Measurements from ENCODE around the gene STOX2.

The STOX2 gene, protein sequence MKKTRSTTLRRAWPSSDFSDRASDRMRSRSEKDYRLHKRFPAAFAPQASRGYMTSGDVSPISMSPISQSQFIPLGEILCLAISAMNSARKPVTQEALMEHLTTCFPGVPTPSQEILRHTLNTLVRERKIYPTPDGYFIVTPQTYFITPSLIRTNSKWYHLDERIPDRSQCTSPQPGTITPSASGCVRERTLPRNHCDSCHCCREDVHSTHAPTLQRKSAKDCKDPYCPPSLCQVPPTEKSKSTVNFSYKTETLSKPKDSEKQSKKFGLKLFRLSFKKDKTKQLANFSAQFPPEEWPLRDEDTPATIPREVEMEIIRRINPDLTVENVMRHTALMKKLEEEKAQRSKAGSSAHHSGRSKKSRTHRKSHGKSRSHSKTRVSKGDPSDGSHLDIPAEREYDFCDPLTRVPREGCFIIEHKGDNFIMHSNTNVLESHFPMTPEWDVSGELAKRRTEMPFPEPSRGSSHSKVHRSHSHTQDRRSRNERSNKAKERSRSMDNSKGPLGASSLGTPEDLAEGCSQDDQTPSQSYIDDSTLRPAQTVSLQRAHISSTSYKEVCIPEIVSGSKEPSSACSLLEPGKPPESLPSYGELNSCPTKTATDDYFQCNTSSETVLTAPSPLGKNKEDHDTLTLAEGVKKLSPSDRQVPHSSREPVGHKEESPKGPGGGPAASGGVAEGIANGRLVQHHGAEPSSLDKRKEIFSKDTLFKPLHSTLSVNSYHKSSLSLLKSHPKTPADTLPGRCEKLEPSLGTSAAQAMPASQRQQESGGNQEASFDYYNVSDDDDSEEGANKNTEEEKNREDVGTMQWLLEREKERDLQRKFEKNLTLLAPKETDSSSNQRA (N-terminal part only)

GRCh38 chr4:183905081-183905592 is at the start of gene STOX2:
Gene STOX2, plus strand, starts transcription at chr4:183905307. Its CDS starts 1,484 bp downstream, at chr4:183906791.
- DNase-seq (ENCODE audit: low spot score) = peak; percentile 92

DNA sequence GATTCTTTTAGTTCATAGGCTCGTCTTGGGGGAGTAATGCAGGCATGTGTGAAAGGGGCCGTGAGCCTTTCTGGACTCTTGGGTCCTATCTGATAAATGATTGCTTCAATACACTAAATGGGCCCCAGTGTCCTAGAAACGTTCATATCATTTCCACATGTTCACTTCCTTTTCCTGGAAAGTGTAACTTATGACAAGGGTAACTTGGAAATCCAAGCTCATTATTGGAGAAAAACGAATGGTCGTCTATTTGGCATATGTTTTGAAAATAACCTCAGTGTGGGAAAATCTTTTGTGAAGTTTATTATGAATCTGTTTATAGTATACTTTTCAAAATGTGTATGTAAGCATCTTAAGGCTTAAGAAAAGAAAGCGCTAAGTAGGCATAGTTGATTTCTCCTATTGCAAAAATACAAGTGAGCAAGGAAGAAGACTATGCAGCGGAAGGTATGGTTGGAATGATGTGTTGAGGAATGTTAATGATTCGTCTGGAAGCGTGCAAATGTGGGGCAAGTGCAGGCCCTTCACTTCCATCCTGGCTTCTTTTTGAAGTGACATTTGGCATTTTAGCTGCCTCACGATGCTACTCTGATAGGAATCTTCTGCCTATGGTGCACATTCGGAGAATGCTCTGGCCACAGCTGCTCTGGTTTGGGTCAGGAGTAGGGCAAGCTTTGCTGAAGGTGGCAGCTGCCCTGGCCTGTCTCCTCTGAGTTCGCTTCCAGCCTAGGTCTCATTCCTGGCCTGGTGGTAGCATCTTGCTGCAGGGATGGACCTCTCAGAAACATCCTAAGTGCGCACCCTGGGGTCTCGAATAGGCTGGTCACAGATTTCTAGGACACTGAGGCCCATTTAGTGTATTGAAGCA is 49.5 kb upstream of the STOX2 start:
- DNase-seq (ENCODE audit: low spot score) = no peak

GRCh38 chr4:183857040-183857439 is 48.1 kb upstream of the STOX2 start:
- DNase-seq (ENCODE audit: low spot score) = no peak

GRCh38 chr4:183858011-183858615 is 47.0 kb upstream of the STOX2 start:
- no peak for DNase-seq (ENCODE audit: low spot score)

- no peak for DNase-seq (ENCODE audit: low spot score)
Observed at GRCh38 chr4:183860119-183860518, 45.0 kb upstream of the STOX2 start.

- peak; percentile 51 for DNase-seq (ENCODE audit: low spot score)
Observed at GRCh38 chr4:183860731-183861130, 44.4 kb upstream of the STOX2 start.

GRCh38 chr4:183861426-183861825 is 43.7 kb upstream of the STOX2 start:
- no peak for DNase-seq (ENCODE audit: low spot score)

- DNase-seq (ENCODE audit: low spot score) = no peak
Observed at GRCh38 chr4:183863155-183863825, 41.8 kb upstream of the STOX2 start.

- DNase-seq (ENCODE audit: low spot score) = no peak
Observed at GRCh38 chr4:183867247-183867646, 37.9 kb upstream of the STOX2 start.

DNA sequence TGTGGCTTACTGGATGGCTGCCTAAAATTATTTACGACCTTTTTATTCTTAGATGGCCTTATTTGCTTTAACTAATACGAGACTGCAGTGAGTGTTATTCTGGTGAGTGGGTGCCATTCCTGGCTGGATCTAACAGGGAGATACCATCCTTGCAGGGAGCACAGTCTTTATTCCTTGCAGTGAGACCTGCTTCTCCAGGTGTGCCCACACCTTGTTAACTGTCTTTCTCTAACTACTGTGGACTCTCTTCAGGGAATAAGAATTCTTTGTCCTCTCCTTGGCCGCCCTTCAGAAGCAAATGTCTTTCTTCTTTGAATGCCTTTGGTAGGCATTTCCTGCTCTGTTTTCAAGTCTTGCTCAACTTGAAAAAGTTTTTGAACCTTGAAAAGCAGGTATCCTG is 34.1 kb upstream of the STOX2 start:
- DNase-seq (ENCODE audit: low spot score) = no peak

DNA sequence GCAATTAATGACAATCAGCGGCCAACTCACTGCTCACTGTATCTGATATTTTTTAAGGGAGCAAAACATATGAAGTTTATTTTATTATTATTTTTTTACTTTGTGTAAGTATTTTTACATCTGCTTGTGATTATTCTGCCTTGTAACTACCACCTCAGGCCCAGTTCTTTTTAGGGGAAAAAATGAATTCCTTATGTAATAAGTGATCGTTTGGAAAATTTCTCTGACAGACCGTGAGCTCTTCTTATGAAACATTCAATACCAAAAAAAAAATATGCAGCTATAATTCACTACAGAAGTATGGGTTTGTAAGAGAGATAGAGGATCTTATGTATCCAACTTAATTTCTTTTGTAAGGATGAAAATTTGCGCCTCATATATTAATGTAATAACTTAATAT is 33.5 kb upstream of the STOX2 start:
- no peak for DNase-seq (ENCODE audit: low spot score)

- peak; percentile 47 for DNase-seq (ENCODE audit: low spot score)
Observed at GRCh38 chr4:183872531-183872930, 32.6 kb upstream of the STOX2 start.

DNA sequence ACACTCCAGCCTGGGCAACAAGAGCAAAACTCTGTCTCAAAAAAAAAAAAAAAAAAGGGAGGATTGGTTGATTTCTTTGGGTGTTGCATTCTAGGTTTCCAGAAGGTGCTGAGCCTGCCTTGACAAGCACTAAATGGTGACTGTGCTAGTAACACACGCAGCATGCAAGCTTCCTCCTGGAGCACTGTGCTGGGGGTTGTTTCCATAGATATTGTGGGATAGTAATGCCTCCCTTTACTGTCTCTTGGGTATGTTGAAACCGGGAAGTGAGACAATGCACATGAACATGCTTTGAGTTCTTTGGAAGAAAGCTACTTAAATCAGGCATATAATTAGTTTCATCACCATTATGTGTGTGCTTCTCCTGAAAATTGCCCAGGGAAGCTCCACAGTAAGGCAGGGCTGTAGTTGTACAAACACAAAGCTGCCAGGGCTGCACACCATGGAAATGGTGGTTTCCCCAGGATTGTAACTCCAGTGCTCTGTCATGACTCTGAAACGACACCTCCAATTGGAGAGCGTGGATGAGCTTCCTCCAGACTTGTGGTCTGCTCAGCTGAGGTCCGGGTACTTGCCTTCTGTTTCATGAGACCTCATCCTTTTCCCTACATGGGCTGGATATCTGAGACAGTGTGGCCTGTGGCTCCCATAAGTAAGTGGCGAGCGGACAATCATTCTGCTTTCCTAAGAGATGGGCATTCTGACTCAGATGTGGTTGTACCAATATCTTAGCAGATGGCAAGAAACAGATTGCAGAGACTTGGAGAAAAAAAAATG is 31.5 kb upstream of the STOX2 start:
- no peak for DNase-seq (ENCODE audit: low spot score)

DNA sequence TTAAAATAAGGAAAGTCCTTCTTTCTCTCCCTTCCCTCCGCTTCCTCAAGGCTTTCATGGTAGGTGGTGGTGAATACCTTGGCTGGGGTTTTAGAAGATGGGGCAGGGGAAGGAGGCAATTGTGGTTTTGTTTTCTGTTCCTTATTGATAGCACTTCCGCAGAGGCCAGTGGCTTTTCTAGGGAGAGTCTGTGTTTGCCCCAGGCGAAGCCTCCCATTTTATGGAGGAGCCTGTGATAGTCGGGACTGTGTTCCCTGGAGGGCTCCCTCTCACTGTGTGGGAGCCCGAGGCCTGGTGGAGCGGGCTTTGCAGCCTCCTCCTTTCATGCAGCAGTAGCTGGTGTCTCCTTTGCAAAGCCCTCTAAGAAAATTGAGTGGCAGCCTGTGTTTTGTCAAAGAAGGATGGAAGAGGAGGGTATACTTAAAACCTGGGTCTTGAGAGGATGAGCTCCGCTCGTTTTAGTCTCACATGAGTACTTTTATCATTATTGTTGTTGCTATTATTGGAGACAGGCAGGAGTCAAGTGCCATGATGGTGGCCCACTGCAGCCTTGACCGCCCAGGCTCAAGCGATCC is 29.8 kb upstream of the STOX2 start:
- DNase-seq (ENCODE audit: low spot score) = no peak

- peak; percentile 54 for DNase-seq (ENCODE audit: low spot score)
Observed at GRCh38 chr4:183876268-183876934, 28.7 kb upstream of the STOX2 start.

- DNase-seq (ENCODE audit: low spot score) = no peak
Observed at GRCh38 chr4:183878251-183878970, 26.7 kb upstream of the STOX2 start.

GRCh38 chr4:183885205-183885720 is 19.8 kb upstream of the STOX2 start:
- no peak for DNase-seq (ENCODE audit: low spot score)

- DNase-seq (ENCODE audit: low spot score) = no peak
Observed at GRCh38 chr4:183887351-183887750, 17.8 kb upstream of the STOX2 start.

All from Ammon's horn (tissue), 1 donor.